GM23338 (cell line): Measurements from ENCODE around the gene TRIM14. TPM values are rescaled to one million over a fixed set of nuclear protein-coding genes. Genes with fewer than 3 reads are reported as not detected.

Experiments
- ATAC-seq: fragments of 200-7000 bp; cut with Tn5 transposase; 3 replicates; pipeline ENCODE4 v1.9.1; 2020
- DNase-seq: peaks from one replicate; pipeline ENCODE4 v3.0.0-alpha.2; 2015; ENCODE audit warnings: low spot score
- H2AFZ ChIP-seq: fragments of 200-600 bp; sonication (generic); 2 replicates; pipeline ENCODE4 v1.8.0; 2016; ENCODE audit warnings: antibody characterized with exemption, mild to moderate bottlenecking, moderate library complexity
- H3F3A ChIP-seq: fragments of 200-600 bp; sonication (generic); replicated peaks from 2 replicates; pipeline ENCODE4 v1.8.0; 2017; ENCODE audit warnings: antibody characterized with exemption, mixed run types, low read depth
- H3K27ac ChIP-seq: fragments of 200-600 bp; sonication (generic); 2 replicates; pipeline ENCODE4 v1.6.1; 2016; ENCODE audit warnings: low read depth
- H3K27me3 ChIP-seq: fragments of 200-600 bp; sonication (generic); 2 replicates; pipeline ENCODE4 v1.8.0; 2016; ENCODE audit warnings: mild to moderate bottlenecking, mixed run types, moderate library complexity; ENCODE audit not compliant: insufficient read depth
- H3K36me3 ChIP-seq: fragments of 200-600 bp; sonication (generic); 2 replicates; pipeline ENCODE4 v1.8.0; 2016; ENCODE audit warnings: mild to moderate bottlenecking; ENCODE audit not compliant: insufficient read depth
- H3K4me1 ChIP-seq: fragments of 200-600 bp; sonication (generic); 2 replicates; pipeline ENCODE4 v1.8.0; 2016; ENCODE audit warnings: mild to moderate bottlenecking, moderate library complexity; ENCODE audit not compliant: insufficient read depth
- H3K4me2 ChIP-seq: fragments of 200-600 bp; sonication (generic); 2 replicates; pipeline ENCODE4 v1.7.1; 2017; ENCODE audit warnings: mixed run types
- H3K4me3 ChIP-seq: fragments of 200-600 bp; sonication (generic); 2 replicates; pipeline ENCODE4 v1.6.1; 2016; ENCODE audit warnings: mixed run types
- H3K79me2 ChIP-seq: fragments of 200-600 bp; sonication (generic); replicated peaks from 2 replicates; pipeline ENCODE4 v1.8.0; 2017; ENCODE audit warnings: mild to moderate bottlenecking; ENCODE audit not compliant: insufficient read depth
- H3K9me2 ChIP-seq: fragments of 200-600 bp; sonication (generic); 2 replicates; pipeline ENCODE4 v1.8.0; 2017; ENCODE audit not compliant: insufficient read depth
- H4K20me1 ChIP-seq: fragments of 200-600 bp; sonication (generic); replicated peaks from 2 replicates; pipeline ENCODE4 v1.8.0; 2017; ENCODE audit warnings: mild to moderate bottlenecking; ENCODE audit not compliant: insufficient read depth
- H3K27ac Mint-ChIP-seq: 2 replicates; pipeline ENCODE4 v1.8.0; 2020; ENCODE audit warnings: inconsistent platforms, mild to moderate bottlenecking, moderate library complexity, mixed read lengths
- H3K27me3 Mint-ChIP-seq: 3 replicates; pipeline ENCODE4 v1.8.0; 2022; ENCODE audit warnings: low read depth, mild to moderate bottlenecking, moderate library complexity, mixed read lengths, inconsistent platforms; ENCODE audit not compliant: insufficient read depth, poor library complexity
- H3K36me3 Mint-ChIP-seq: 3 replicates; pipeline ENCODE4 v1.8.0; 2021; ENCODE audit warnings: low read depth, mild to moderate bottlenecking, inconsistent platforms, moderate library complexity, mixed read lengths
- H3K4me1 Mint-ChIP-seq: 3 replicates; pipeline ENCODE4 v1.8.0; 2020; ENCODE audit warnings: mild to moderate bottlenecking, inconsistent platforms, mixed read lengths
- H3K4me3 Mint-ChIP-seq: 3 replicates; pipeline ENCODE4 v1.8.0; 2021; ENCODE audit warnings: moderate library complexity, mild to moderate bottlenecking, inconsistent platforms, mixed read lengths
- H3K9me3 Mint-ChIP-seq: 3 replicates; pipeline ENCODE4 v1.8.0; 2020; ENCODE audit warnings: moderate library complexity, mild to moderate bottlenecking, inconsistent platforms, mixed read lengths
- EZH2phosphoT487 ChIP-seq: fragments of 200-600 bp; sonication (generic); IDR thresholded peaks from one replicate; pipeline ENCODE4 v1.8.1; 2018; ENCODE audit warnings: antibody characterized with exemption; ENCODE audit not compliant: unreplicated experiment
- JUNB ChIP-seq: IDR thresholded peaks from one replicate; pipeline ENCODE4 v1.6.1; 2016; ENCODE audit warnings: antibody characterized with exemption; ENCODE audit not compliant: unreplicated experiment
- NANOG ChIP-seq: IDR thresholded peaks from 2 replicates; pipeline ENCODE4 v1.6.1; 2016; ENCODE audit warnings: antibody characterized with exemption, borderline replicate concordance
- REST ChIP-seq: IDR thresholded peaks from one replicate; pipeline ENCODE4 v1.6.1; 2018; ENCODE audit warnings: antibody characterized with exemption; ENCODE audit not compliant: unreplicated experiment
- ZNF114 ChIP-seq: fragments of 250-450 bp; sonication (Bioruptor Pico); IDR thresholded peaks from 2 replicates; pipeline ENCODE4 v1.5.0; 2020; ENCODE audit warnings: mild to moderate bottlenecking, moderate library complexity
- ZNF331 ChIP-seq: fragments of 250-450 bp; sonication (Bioruptor Pico); IDR thresholded peaks from 2 replicates; pipeline ENCODE4 v1.5.0; 2020; ENCODE audit warnings: low read depth, mild to moderate bottlenecking, moderate library complexity
- polyA plus RNA-seq: library from polyadenylated mRNA; unstranded; fragments of >200 nt; fragmentation: Nextera tagmentation; extraction: Ambion mirVana; gene quantifications from 2 replicates; pipeline ENCODE4 v1.2.1, GENCODE V29; 2016
- total RNA-seq: library from RNA; depleted of rRNA; stranded (reverse); fragments of >200 nt; shearing (Covaris generic); gene quantifications from 2 replicates; pipeline ENCODE4 v1.2.3, GENCODE V29; 2014
- TF ChIP-seq, protein P1 (sequence below), 2 experiments: fragments of 200-600 bp in 1 of 2; sonication (generic) in 1 of 2; conservative IDR thresholded peaks; 2 replicates each; pipeline versions ENCODE4 v1.5.1 to v1.6.1; 2016 to 2017; ENCODE audit warnings: antibody characterized with exemption in 2 of 2, low read depth in 2 of 2, mild to moderate bottlenecking in 2 of 2, moderate library complexity in 1 of 2

TRIM14 gene
- total and polyA plus RNA-seq, 2 experiments from 2014 or later, result 17.2 to 25.3 TPM

DNA sequence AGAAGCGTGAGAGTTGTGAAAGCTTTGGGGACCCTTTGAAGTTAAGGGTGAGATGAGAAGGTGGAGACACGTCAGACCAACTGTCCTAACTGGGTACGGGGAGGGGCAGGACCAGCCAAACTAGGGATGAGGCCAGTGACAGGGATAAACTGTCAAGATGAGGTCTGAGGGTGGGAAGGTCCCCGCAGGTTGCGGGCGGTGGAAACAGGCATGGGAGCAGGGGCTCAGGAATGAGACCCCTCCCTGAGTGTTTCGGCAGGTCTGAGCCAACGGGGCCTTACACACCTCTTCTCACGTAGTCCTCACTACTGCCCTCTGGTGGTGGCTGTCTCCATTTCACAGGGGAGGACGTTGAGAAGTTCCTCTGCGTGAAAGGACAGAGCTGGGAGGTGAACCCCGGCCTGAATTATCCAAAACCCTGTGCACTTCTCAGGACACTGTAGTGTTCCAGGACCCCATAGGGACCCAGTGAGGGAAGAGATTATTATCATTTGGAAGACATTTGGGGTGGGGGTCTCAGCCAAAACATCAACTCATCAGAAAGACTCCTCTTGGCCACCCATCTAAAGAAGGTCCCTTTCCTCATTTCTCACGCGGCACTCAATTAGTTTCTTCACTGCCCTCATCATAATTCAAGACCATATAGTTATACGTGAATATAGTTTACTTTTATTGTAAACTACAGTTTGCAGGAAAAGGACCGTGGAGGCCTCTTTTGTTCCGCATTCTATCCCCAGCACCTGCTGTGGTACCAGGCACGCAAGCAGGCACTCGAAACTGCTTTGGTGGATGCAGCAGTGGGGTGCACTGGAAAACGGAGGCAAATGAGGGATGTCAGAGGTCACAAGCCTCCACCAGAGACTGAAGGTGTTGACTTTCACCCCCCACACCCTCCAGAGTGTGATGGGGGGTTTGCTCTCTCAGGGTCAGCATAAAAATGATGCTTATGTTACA lies 84.2 kb downstream of the TRIM14 start:
- no peaks in the 10 kb centered on the region for H3K36me3 ChIP-seq
- TF ChIP-seq ZNF331, result no peak
- TF ChIP-seq, protein P1, sequence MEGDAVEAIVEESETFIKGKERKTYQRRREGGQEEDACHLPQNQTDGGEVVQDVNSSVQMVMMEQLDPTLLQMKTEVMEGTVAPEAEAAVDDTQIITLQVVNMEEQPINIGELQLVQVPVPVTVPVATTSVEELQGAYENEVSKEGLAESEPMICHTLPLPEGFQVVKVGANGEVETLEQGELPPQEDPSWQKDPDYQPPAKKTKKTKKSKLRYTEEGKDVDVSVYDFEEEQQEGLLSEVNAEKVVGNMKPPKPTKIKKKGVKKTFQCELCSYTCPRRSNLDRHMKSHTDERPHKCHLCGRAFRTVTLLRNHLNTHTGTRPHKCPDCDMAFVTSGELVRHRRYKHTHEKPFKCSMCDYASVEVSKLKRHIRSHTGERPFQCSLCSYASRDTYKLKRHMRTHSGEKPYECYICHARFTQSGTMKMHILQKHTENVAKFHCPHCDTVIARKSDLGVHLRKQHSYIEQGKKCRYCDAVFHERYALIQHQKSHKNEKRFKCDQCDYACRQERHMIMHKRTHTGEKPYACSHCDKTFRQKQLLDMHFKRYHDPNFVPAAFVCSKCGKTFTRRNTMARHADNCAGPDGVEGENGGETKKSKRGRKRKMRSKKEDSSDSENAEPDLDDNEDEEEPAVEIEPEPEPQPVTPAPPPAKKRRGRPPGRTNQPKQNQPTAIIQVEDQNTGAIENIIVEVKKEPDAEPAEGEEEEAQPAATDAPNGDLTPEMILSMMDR (conservative IDR thresholded peaks at IDR 0.05; ENCODE audit: low read depth in 2 of 2), result peak; percentile 80 to 92
- peak overlapping the region; percentile 87 for H2AFZ ChIP-seq
- DNase-seq (peak; percentile 96), ATAC-seq (peak; percentile 98)
- no peaks in the 10 kb centered on the region for H3K27me3 ChIP-seq
- no peaks in the 10 kb centered on the region for H3K79me2 ChIP-seq
- no peak overlapping the region; the same call in 2 of the 3 replicates for H3K4me3 Mint-ChIP-seq
- H3K4me1 Mint-ChIP-seq, result peaks cover 3% of the 10 kb centered on the region; the same call in 1 of the 3 replicates
- no peak overlapping the region for H3K4me3 ChIP-seq
- no peaks in the 10 kb centered on the region for H3K9me2 ChIP-seq
- no peak overlapping the region for H3K27ac ChIP-seq
- H3K27ac Mint-ChIP-seq, result no peak overlapping the region
- no peaks in the 10 kb centered on the region for H3F3A ChIP-seq
- peaks cover 14% of the 10 kb centered on the region for H3K27me3 Mint-ChIP-seq
- H3K36me3 Mint-ChIP-seq, result no peaks in the 10 kb centered on the region
- no peaks in the 10 kb centered on the region for H4K20me1 ChIP-seq
- H3K4me1 ChIP-seq, result no peaks in the 10 kb centered on the region
- H3K9me3 Mint-ChIP-seq, result no peaks in the 10 kb centered on the region
- no peak overlapping the region for H3K4me2 ChIP-seq

DNA sequence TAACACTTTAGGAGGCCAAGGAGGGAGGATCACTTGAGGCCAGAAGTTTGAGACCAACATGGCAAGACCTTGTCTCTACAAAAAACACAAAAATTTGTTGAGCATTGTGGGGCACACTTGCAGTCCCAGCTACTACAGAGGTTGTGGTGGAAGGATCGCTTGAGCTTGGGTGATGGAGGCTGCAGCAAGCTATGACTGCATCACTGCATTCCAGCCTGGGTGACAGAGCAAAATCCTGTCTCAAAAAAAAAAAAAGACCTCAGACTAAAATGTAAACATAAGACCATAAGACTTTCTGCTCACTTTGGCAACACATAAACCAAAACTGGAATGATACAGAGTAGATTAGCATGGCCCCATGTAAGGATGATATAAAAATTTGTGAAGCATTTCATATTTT lies 87.1 kb downstream of the TRIM14 start:
- Histone ChIP-seq H3K4me1 (no peaks in the 10 kb centered on the region), H3K79me2 (no peaks in the 10 kb centered on the region), H2AFZ (no peak overlapping the region), H3K36me3 (no peaks in the 10 kb centered on the region), H3F3A (no peaks in the 10 kb centered on the region), H3K4me2 (no peak overlapping the region), H3K9me2 (no peaks in the 10 kb centered on the region), H4K20me1 (no peaks in the 10 kb centered on the region), H3K4me3 (no peak overlapping the region), H3K27me3 (no peaks in the 10 kb centered on the region), H3K27ac (no peak overlapping the region)
- Mint-ChIP-seq H3K27me3 (peaks cover 15% of the 10 kb centered on the region), H3K4me3 (no peak overlapping the region), H3K27ac (no peak overlapping the region), H3K9me3 (no peaks in the 10 kb centered on the region), H3K36me3 (no peaks in the 10 kb centered on the region), H3K4me1 (no peaks in the 10 kb centered on the region)
- no peak for DNase-seq
- ATAC-seq, result no peak
- TF ChIP-seq EZH2phosphoT487, result no peak
- no peak for TF ChIP-seq ZNF331
- TF ChIP-seq, protein P1 (conservative IDR thresholded peaks at IDR 0.05; ENCODE audit: low read depth in 2 of 2), result no peak
- no peak for TF ChIP-seq JUNB
- no peak for TF ChIP-seq ZNF114
- TF ChIP-seq REST, result no peak
- no peak for TF ChIP-seq NANOG
